Measurements from ENCODE around the gene KIAA0040. TPM values are rescaled to one million over a fixed set of nuclear protein-coding genes. Genes with fewer than 3 reads are reported as not detected.
A peak's percentile ranks its signal among the peaks of the same experiment; 100 is the strongest.

The KIAA0040 gene
- 69.7 TPM for total RNA-seq
- long read RNA-seq, full-length matches to known transcripts, result 11 of 40 reads
- long read RNA-seq, partial matches to known transcripts, result 3 of 40 reads
- long read RNA-seq, other reads (novel, unspliced or antisense), result 26 of 40 reads

DNA sequence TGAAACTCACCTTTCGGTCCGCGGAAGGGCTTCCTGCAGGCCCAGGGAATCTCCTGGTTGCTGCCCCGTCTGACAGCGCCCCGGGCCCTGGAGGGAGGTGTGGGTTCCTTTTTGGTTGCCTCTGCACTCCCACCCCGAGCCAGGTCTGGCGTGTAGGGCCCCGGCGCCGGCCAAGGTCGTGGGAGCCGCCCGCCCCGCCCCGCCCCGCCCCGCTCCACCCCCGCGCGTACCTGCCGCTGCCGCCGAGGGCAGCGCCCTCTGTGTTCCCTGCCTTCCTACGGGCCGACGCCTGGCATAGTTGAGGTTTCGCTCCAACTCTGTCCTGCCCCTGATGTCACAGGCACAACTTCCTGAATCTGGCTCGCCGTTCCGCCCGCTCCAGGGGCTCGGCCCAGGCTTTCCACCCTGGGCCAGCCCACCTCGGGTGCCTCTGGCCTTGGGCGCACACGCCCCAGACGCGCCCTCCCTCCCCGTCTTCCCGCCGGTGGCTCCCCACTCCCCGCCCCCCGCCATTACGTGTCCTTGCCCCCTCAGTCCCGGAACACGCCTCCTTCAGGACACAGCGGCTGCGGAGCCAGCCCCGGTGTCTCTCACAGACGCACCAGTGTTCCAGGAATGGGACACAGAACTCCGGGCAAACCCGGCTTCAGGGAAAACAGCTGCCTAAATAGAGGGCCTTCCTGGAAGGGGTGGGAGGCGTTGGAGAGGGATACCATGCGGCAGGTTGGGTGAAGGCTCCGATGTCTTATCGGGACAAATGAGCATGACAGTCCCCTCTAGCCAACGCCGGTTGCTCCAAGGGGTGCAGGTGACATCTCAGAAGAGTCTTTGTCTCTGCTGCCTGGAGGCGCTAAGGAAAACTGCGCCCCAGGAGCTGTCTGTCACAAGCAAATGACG is at the start of gene KIAA0040:
Gene KIAA0040, minus strand, starts transcription at position 147 of the 897 bp plus-strand sequence. CDS start 31,763 bp downstream, outside the sequence.
- peak; percentile 94 for DNase-seq (ENCODE audit: low spot score)

DNA sequence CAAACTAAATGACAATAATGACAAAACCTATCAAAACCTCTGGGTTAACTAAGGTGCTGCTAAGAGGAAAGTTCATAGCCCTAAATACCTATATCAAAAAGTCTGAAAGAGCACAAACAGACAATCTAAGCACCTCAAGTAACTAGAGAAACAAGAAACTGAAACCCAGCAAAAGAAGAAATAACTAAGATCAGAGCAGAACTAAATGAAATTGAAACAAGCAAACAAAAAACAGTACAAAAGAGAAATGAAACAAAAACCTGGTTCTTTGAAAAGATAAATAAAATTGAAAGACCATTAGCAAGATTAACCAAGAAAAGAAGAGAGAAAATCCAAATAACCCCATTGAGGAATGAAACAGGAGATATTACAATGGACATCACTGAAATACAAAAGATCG is 44.8 kb upstream of the KIAA0040 start:
- no peak for DNase-seq (ENCODE audit: low spot score)

DNA sequence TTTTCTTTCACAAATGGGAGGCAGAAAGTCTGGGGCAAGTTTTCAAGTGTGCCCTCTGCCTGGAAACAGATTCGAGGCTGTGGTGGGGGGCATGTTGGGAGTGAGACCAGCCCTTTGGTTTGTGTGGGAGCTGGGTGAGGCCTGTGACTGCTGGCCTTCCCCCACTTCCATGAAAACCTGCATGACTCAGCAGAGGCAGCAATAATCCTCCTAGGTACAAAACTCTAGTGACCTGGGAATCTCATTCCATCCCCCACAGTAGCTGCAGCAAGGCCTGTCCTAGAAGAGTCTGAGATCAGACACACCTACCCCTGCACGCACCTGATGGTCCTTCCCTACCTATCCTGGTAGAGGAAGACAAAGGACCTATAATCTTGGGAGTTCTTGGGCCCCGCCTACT is 42.1 kb upstream of the KIAA0040 start:
- DNase-seq (ENCODE audit: low spot score), result no peak

DNA sequence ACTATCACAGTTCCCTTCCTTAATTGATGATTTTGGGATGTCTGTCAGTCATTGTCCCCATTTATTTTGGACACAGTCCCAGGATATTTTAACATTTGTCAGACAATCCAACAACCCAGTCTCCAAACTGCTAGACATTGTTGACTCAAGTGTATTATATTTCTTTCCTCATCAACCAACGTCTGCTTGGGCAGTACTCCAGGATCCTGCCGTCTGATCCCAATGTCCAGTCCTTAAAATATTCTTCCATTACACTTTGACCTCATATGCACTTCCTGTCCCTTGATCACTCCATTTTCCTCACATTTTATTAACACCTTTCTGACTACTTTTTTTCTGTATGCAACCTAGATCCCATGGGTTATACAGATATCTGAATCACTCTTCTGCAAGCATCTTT is 39.8 kb upstream of the KIAA0040 start:
- no peak for DNase-seq (ENCODE audit: low spot score)

DNA sequence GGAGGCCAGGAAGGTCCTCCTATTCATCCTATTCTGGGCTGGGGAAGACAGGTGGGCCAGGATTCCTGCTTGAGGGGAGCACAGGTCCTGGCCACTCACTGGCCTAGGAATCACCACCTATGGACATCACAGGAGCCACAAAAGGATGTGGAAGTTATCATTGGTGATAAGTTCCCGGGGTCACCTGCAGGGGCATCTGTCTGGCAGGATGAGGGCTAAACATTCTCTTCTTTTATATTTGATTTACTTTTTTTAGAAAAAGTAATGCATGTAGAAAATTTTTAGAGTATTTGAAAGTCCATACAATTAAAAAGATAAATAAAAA is 33.2 kb upstream of the KIAA0040 start:
- DNase-seq (ENCODE audit: low spot score), result no peak

DNA sequence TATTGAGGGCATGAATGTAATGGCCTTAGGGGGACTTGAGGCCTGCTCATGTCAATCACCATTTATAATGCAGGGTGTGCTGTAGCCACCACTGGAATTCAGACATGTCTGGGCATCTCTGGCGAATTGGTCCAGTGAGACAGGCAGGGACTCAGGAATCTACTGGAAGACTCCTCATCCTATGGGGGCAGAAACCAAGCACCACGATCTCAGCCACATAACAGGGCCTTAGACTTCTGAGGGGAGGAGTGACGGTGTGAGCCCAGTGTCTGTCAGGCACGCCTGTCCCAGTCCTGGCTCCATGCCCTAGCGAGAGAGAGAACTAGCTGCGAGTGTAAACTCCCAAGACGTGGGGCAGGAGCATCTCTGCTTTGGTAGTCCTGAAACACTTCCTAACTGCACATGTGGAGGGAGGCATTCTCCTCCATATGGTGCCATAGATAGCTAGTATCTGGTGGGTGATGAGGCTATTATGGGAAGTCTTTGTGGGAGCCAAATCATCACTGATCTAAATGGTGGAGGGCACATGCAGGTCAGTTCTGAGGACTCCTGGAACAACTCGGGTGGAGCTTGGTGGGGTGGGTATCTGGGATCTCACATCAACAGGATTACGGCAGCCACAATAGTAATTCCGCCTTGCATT is 29.8 kb upstream of the KIAA0040 start:
- DNase-seq (ENCODE audit: low spot score), result no peak

DNA sequence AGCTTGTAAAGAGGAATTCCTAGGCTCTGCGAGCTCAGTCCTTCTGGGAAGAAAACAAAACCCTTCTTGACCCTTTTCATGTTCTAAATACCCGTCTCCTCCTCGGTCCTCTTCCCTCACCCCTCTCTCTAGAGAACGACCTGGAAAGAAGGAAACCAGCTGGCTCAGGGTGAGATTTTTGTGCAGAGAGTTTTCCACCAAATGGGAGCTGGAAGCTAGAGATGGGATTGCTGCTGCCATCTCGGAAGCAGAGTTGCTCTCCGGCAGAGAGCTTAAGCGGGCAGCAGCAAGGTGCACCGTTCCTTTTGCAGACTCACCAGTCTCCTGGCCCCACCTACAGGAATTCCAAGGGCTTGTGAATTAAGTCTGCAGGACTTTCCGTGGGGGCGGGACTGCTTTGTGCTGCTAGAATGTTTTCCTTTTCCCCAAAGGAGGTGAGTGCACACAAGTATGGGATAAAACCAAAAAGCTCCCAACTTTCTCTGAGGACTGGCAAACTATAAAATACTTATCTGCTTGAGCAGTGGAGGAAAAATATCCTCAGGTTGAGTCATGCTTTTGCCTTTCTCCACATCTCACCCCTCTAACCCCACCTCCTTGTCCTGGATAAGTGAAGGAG is 29.1 kb upstream of the KIAA0040 start:
- no peak for DNase-seq (ENCODE audit: low spot score)

DNA sequence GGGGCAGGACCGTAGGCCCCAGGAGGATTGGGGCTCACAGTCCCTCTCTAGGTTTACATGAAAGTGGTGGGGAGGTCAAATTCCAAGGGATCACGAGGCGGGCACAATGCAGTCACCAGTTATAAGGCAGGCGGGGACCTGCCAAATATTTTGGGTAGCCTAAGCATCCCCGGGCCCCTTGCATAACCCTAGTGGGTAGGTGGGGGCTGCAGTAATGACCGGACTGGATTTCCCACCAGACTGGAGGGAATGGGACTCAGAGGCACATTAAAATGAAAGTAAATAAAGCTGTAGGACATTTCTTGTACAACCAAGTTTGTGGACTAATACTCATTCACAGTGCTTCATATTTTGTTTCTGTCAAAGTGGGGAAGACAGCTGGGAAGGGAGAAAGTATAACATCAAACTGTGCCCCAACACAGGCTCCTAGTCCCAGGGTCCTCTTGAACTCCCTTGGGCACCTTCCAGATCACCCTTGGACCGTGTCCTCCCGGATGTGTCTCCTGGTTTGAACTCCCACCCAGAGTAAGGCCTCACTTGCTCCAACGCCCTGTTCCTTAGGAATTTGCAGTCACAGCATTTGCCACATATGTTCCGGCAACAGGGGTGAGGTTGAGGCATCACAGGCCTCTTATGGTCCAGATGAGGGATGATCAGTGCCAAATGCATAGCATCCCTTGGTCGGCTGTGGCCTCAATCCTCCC is 28.4 kb upstream of the KIAA0040 start:
- DNase-seq (ENCODE audit: low spot score), result no peak

DNA sequence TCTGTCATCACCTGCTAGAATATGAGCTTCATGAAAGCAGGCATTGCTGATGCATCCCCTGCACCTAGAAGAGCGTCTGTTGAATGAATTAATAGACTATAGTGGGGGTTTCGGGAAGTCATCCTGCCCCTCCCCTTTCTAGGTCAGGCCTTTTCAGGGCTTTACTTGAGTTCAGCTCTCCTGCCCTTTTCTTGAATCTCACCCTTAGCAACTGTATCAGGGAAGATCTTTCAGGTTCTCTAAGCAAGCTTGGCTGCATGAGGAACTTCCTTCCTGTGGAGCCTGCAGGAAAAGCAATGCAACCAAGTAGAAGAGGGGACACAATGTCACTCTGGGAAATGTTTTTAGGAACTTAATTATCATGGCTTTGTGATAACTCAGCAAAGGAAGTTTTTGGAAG is 27.2 kb upstream of the KIAA0040 start:
- DNase-seq (ENCODE audit: low spot score), result no peak

DNA sequence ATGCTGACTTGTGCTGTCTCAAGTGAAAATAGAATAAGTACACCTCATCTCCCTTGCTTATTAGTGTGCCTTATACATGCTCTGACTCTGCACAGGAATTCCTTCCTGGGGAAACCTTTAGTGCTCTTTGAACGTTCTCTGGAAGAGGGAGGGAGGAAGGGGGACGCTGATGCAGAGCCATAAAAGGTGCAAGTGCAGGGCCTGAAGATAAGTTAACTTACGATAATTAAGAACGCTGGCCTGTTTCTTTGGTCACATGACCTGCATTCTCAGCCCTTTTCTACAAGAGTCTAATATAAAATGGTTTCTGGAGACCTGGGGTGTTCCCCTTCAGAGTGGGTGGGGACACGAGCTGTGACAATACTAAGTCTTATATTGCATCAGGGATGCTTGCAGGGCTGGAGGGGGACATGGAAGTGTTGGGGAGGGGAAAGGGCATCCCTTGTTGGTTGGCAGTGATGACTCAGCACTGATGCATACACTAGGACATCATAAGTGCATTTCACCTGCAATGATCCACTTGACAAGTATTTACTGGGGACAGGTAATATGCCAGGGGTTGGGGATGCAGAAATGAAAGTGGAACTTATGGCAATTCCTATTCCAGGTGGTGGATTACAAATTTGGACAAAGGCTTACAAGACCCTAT is 26.3 kb upstream of the KIAA0040 start:
- no peak for DNase-seq (ENCODE audit: low spot score)

DNA sequence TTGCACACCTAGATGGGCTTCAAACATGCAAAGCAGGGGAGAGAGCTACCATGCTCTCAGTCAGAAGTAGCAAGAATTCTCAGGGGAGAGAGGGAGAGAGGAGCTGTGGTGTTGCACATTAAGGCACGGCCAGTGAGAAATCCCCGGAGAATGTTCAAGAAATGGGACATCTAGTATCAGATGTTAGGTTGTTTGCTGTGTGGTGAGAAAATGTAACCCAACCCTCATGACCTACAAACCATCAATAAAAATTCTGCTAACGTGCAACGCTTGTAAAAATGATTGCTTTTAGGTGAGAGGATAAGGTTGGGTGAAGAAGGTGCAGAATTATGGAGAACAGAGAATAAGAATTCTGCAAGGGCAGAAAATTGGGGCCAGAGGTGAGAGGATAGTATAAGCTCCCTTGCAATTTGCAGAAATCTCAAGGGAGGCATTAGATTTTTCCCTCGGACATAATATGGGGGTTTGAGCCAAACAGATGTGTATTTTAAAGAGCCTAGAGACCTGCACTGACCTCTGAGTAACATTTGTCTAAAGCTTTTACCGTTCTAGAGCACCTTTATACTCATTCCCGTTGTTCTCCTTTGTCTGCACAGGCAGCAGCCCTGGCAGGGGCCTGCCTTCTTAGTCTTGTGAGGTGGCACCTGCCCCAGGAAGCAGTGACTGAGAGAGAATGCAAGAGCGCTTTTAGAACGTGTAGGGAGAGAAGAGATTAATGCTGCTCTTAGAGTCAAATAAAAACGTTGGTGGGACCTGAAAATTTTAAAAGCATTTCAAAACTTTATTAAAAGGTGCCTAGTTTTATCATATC is 25.4 kb upstream of the KIAA0040 start:
- DNase-seq (ENCODE audit: low spot score), result no peak

DNA sequence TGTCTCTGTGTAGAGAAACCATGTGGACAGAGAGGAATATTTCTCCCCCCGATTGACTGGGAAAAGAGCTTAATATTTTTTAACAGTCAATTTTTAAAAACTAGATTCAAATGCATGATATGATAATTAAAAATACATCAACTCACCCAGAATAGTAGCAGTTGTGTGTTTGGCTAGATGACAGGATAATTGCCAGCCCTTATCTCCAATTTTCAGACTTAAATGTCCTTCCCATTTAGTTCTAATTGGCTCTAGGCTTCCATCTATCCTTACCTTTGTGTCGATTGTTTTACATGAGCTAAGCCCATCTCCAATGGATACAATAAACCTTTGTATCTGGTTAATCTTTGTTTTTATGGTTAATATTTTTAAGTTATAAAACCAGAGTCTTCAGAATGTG is 23.9 kb upstream of the KIAA0040 start:
- no peak for DNase-seq (ENCODE audit: low spot score)

DNA sequence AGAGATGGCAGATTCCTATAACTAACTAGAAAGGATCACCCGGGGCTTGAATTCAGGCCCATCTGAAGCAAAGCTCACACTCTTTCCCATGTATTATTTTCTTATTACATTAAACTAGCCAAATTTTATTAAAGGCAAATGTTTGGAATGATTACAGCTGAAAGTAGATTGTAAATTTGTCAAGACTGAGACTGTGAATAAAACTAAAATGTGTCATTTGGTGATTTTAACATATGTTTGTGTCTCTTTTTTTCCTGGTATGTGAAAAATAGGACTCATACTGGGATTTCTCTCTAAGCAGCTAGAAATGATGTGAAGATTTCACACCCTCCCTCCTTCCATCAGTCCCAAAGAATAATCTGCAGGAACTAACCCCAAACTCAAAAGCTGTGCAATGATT is 19.1 kb upstream of the KIAA0040 start:
- DNase-seq (ENCODE audit: low spot score), result no peak

DNA sequence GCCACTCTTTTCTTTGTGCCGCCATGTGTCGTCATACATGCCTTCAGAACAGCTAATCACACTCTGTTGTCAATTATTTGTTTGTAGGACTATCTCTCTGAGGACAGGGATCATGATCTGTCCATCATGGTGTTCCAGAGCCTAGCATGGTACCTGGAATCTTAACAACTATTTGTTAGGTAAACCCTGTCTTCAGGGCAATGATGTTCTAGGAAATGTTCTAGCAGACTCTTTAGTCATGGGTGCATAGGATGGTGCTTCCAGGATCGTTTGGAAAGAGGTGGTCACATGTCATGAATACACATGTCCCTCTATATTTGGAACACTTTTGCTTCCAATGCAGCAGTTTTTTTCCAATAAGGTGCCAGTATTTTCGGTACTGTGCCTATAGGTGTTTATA is 18.2 kb upstream of the KIAA0040 start:
- no peak for DNase-seq (ENCODE audit: low spot score)

DNA sequence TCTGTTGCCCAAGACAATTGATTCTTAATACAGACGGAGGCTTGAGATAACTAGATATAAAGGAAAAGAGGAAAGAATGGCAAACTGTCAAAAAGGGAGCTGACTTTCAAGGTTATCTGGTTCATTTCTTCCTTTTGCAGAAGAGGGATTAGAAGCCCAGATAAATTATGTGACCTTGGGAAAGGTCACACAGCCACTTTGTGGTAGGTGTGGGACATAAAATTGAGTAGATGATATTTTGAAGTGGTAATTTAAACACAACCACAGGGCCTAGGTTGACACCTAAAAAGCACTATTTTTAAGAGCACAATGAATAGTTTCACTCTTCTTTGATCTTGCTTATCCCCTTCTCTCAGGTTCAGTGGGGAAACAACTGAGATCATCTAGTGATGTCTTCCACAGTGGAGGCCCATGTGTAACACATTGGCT is 16.9 kb upstream of the KIAA0040 start:
- DNase-seq (ENCODE audit: low spot score), result no peak

DNA sequence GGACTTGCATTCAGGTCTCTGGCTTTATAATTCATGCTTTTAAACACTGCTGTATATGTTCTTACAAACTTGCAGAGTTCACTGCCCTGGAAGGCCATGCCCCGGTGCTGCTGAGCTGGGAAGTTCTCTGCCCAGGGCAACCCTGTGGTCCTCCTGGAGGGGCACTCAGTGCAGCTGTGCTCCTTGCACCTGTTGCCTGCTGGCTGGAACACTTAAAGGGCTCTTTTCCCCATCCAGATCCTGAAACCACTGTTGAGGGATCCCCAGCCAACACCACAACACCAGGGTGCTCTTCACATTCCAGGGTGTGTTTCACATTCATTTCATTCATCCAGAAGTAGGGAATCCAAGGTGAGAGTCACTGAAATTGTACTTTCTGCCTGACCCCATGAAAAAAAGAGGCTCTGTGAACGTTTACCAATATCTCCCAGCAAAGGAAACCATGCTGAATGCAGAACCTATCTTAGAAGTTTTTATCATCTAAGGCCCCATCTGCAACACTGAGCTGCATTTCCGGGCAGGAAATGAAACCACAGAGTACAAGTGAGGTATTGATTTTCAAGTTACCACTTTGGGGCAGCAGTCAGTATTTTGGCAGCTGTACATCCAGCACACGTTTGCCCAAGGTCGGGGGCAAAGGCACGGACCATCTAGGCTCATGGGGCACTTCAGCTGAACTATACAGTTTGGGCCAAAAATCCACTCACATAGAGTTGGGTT is 16.4 kb upstream of the KIAA0040 start:
- DNase-seq (ENCODE audit: low spot score), result no peak

DNA sequence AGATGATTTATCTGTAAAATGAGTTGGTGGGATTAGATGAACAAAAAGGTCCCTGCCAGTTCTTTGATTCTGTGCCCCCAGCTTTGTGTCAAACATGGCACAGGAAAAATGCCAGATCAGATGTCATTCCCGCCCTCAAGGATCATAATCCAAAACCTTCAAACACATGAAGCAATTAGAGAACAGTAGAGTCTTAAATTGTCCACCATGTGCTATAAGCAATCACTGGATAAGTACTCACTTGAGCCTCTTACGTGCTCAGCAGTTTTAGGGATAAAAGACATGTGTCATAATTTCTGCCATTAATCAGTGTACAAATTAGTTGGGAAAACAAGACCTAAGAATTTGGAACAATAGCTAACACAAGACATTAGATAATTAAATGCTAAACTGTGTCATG is 15.4 kb upstream of the KIAA0040 start:
- DNase-seq (ENCODE audit: low spot score), result no peak

DNA sequence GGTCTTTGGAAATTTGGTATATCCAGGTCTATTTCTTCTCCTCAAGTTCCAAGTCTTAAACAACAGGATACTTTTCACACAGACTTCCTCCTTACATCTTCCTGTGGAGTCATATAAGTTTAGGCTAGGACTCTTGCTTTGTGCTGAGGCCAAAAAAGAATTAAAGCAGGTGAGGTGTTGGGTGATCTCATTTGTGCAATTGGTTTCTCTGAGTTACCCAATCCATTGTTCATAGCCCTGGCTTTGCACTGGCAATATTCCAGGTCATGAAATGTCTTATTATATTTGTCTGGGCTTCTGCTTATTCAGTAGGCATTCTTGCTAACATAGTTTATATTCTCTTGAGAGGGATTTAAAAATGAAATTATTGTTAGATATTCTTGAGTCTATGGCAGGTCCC is 14.1 kb upstream of the KIAA0040 start:
- no peak for DNase-seq (ENCODE audit: low spot score)

DNA sequence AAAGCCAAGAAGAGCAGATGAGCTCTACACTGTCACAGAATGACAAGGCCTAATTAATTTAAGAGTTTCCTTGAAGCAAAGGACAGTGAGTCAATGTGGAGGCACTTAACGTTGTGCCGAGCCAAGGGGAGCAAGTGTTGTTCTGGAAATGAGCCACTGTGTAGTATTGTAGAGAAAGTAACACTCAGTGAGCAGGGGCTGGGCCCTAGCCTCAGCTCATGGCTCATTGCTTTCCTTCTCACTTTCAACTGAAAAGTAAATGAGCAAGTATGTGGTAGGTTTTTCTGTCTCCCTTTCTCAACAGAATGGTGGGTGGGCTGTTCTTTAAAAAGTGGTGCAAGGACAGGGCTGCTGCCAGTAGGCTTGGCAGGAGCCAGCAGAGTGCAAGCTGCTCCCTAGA is 11.8 kb upstream of the KIAA0040 start:
- no peak for DNase-seq (ENCODE audit: low spot score)

Measured in mesenteric fat pad (tissue), 1 donor.